ENCODE data around the gene KANSL1.

GRCh38 chr17:46157443-46158062 lies 35.7 kb downstream of the KANSL1 start:
- no peak for TF ChIP-seq CTCF (IDR thresholded peaks at IDR 0.05; ENCODE audit: poor library complexity, severe bottlenecking)
- no peak for TF ChIP-seq EZH2 (IDR thresholded peaks at IDR 0.05; ENCODE audit: borderline replicate concordance, insufficient read depth, low read length, poor library complexity, severe bottlenecking)
- no peak for TF ChIP-seq POLR2AphosphoS5 (IDR thresholded peaks at IDR 0.05)
- TF ChIP-seq EP300 (conservative IDR thresholded peaks at IDR 0.05; ENCODE audit: poor library complexity, severe bottlenecking): no peak
- TF ChIP-seq MXI1 (conservative IDR thresholded peaks at IDR 0.05; ENCODE audit: poor library complexity, severe bottlenecking): no peak
- no peak for TF ChIP-seq RAD21 (conservative IDR thresholded peaks at IDR 0.05)
- TF ChIP-seq TAF1 (IDR thresholded peaks at IDR 0.05; ENCODE audit: low read depth): no peak
- no peak for TF ChIP-seq REST (IDR thresholded peaks at IDR 0.05; ENCODE audit: borderline replicate concordance)
